Spleen (tissue), 7 donors: Measurements from ENCODE around the gene OR10D3.

ENCODE experiments used
- POLR2A ChIP-seq, 3 donors: fragments of 450-650 bp; IDR thresholded peaks; one replicate each; pipeline ENCODE4 v1.5.1; 2017; ENCODE audit warnings: antibody characterized with exemption in 3 of 3, mild to moderate bottlenecking in 1 of 3
- TF ChIP-seq, protein P1 (sequence below), 11 experiments: fragments of 200-600 bp in 7 of 11; fragments of 450-650 bp in 4 of 11; sonication (generic) in 4 of 11; IDR thresholded peaks in 8 of 11; conservative IDR thresholded peaks in 3 of 11; 1 replicate in 7 of 11; 2 replicates in 4 of 11; pipeline versions ENCODE4 v1.4.0 to v1.8.0; 2016 to 2021; ENCODE audit warnings: antibody characterized with exemption in 11 of 11, inconsistent platforms in 4 of 11, mild to moderate bottlenecking in 1 of 11
- donor health status: DM: no; HTN: no; CAD: no; lungs with moderate emphysema.
- donor health status: DM: no; HTN: no; CAD: no.
- donor health status: DM: no; HTN: no; CAD: no.

DNA sequence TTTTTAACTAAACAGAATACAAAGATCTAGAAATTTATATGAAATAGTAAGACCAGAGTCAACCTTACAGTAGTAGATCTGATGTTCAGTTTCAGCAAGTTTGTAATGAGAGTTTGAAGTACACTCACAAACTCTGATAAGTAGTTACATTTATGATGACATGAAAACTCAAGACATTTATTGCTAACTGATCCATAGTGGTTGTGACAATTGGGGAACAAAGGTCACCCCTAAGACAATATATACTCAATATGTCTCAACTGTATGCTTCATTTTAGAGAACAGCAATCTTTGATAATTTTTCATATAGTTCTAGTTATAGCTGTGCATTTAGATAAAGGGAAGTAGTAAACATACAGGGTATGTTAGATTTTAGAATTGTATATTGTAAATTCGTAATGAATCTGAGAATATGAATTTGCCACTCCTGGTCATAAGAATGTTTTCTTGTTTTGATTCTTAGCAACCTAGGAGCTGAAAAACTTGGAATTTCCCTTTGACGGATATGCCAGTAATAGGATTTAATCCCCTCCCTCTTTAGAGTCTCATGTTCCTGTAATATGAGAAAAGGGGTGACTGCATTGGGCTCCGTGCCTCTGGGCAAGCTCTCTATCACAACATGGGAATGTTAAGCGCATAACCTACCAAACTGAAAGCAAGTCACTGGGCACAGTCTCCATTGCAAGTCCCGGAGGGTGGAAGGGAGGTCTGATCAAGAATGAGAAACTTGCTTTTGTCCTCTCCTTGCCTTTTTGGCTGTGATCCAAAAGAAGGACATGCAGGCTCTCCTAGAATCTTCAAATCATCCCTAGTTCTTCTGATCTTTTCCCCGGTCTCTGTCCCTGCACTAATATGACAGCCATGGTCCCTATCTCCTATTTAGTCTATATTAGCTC lies 11.4 kb downstream of the OR10D3 start:
- TF ChIP-seq, protein P1, sequence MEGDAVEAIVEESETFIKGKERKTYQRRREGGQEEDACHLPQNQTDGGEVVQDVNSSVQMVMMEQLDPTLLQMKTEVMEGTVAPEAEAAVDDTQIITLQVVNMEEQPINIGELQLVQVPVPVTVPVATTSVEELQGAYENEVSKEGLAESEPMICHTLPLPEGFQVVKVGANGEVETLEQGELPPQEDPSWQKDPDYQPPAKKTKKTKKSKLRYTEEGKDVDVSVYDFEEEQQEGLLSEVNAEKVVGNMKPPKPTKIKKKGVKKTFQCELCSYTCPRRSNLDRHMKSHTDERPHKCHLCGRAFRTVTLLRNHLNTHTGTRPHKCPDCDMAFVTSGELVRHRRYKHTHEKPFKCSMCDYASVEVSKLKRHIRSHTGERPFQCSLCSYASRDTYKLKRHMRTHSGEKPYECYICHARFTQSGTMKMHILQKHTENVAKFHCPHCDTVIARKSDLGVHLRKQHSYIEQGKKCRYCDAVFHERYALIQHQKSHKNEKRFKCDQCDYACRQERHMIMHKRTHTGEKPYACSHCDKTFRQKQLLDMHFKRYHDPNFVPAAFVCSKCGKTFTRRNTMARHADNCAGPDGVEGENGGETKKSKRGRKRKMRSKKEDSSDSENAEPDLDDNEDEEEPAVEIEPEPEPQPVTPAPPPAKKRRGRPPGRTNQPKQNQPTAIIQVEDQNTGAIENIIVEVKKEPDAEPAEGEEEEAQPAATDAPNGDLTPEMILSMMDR (IDR thresholded peaks at IDR 0.05 in 8 of 11, conservative IDR thresholded peaks at IDR 0.05 in 3 of 11): no peak
- TF ChIP-seq POLR2A (IDR thresholded peaks at IDR 0.05): no peak
